ENCODE data around the gene MAGI2. TPM values are rescaled to one million over a fixed set of nuclear protein-coding genes. Genes with fewer than 3 reads are reported as not detected.

MAGI2 gene
- total and polyA plus RNA-seq, 2 donors (not counting 3 experiments of a cell fraction or from before 2014, with no cell fraction given): 0.28 to 6.0 TPM

DNA sequence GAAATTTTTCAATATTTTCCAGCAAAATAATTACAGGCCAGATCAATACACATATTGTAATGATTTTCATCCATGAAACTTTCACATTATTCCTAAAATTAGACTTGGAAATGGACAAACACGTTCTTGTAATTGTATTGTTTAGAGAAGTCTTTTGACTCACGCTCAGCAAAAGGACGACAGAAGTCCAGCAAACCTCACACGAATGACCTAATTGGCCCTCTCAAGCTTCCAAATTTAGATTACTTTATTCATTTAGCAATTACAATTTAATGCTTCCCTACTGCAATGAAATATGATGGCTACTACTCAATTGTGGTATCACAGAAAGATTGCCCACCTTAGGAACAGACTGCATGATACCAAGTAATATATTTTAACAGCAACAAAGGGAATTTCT, 702.2 kb downstream of the MAGI2 start:
- H3K9me3 ChIP-seq (replicated peaks; ENCODE audit: control insufficient read depth, insufficient read depth, low read length): no peaks in the 10 kb centered on the region
- dilution Hi-C loops (cut with MboI; ENCODE audit: extremely low pct_ligation_motif_present, low sequenced_read_pairs) (no loop called here), intact Hi-C loops (cut with micrococcal nuclease) (no loop called here)
- DNase-seq (ENCODE audit: low read depth, low spot score) (no peak), FAIRE-seq (no peak)
- H3K4me3 ChIP-seq (replicated peaks in 1 of 3; ENCODE audit: insufficient read depth in 1 of 3, low read depth in 1 of 3, low read length in 3 of 3): no peak overlapping the region
- CTCF ChIA-PET: no interaction called here
- H3K27ac ChIP-seq (ENCODE audit: insufficient read depth, low read depth, low read length): no peak overlapping the region
- BruUV-seq (replicated peaks): no TSS peak
- no peaks in the 10 kb centered on the region for H3K4me1 ChIP-seq (ENCODE audit: control insufficient read depth, extremely low read depth, insufficient read depth, low read length)
- no peaks in the 10 kb centered on the region for H4K20me1 ChIP-seq (replicated peaks; ENCODE audit: control insufficient read depth, extremely low read depth, insufficient read depth, low read length)
- no peaks in the 10 kb centered on the region for H3K9me1 ChIP-seq (replicated peaks; ENCODE audit: control insufficient read depth, extremely low read depth, insufficient read depth, low read length)
- no peak overlapping the region for H2AFZ ChIP-seq (ENCODE audit: low read depth, low read length)
- no peak overlapping the region for H3K9ac ChIP-seq (replicated peaks; ENCODE audit: extremely low read depth, insufficient read depth, low read length)
- H3K4me2 ChIP-seq (ENCODE audit: insufficient read depth, low read length): no peak overlapping the region
- TF ChIP-seq, protein P1, sequence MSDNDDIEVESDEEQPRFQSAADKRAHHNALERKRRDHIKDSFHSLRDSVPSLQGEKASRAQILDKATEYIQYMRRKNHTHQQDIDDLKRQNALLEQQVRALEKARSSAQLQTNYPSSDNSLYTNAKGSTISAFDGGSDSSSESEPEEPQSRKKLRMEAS (IDR thresholded peaks at IDR 0.05; ENCODE audit: insufficient read depth, insufficient read length): no peak
- TF ChIP-seq GATA2 (IDR thresholded peaks at IDR 0.05; ENCODE audit: insufficient read depth, insufficient read length, low read depth, low read length) (no peak), JUN (IDR thresholded peaks at IDR 0.05; ENCODE audit: borderline replicate concordance, insufficient read depth, insufficient read length, low read depth) (no peak)
- H3K79me2 ChIP-seq (ENCODE audit: control insufficient read depth, insufficient read depth, low read length): no peaks in the 10 kb centered on the region
- no peaks in the 10 kb centered on the region for H3K36me3 ChIP-seq (ENCODE audit: control insufficient read depth in 2 of 2, extremely low read depth in 1 of 2, insufficient read depth in 2 of 2, low read length in 2 of 2)
- POLR2A ChIA-PET: no interaction called here
- no peaks in the 10 kb centered on the region for H3K27me3 ChIP-seq (ENCODE audit: control insufficient read depth in 2 of 2, insufficient read depth in 2 of 2, low read length in 2 of 2)

DNA sequence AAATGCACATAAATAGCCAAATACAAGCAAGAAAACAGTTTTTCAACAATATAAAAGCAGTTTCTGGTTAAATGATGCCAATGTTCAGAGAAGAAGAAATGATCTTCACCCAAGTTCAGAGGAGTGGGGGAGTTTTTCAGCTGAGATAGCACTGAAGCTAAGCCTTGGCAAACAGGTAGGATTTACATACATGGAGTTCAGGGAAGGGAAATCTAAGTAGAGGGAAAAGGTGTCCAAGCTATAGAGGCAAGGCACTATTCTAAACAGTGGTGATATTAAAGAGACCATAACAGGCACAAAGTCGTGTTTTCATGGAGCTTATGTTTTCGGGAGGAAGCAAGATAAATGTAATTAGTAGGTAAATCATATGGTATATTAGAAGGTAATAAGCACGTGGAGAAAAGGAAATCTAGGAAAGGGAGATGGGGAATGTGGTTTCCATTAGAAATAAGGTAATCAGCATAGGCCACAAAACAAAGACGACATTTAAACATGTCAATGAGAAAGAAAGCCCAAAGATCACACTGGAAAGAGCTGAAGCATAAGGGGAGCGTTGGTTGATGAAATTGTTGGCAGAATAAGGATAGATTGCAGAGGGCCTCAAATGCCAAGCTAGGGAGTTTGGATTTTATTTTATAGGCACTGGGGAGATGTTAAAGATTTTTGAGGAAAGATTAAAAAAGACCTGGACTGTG, 704.3 kb downstream of the MAGI2 start:
- no peak for DNase-seq (ENCODE audit: low read depth, low spot score)
- Histone ChIP-seq H3K9me1 (replicated peaks; ENCODE audit: control insufficient read depth, extremely low read depth, insufficient read depth, low read length) (no peaks in the 10 kb centered on the region), H3K27me3 (ENCODE audit: control insufficient read depth in 2 of 2, insufficient read depth in 2 of 2, low read length in 2 of 2) (no peaks in the 10 kb centered on the region), H4K20me1 (replicated peaks; ENCODE audit: control insufficient read depth, extremely low read depth, insufficient read depth, low read length) (no peaks in the 10 kb centered on the region), H2AFZ (ENCODE audit: low read depth, low read length) (no peak overlapping the region), H3K4me3 (replicated peaks in 1 of 3; ENCODE audit: insufficient read depth in 1 of 3, low read depth in 1 of 3, low read length in 3 of 3) (no peak overlapping the region), H3K79me2 (ENCODE audit: control insufficient read depth, insufficient read depth, low read length) (no peaks in the 10 kb centered on the region), H3K4me2 (ENCODE audit: insufficient read depth, low read length) (no peak overlapping the region), H3K9ac (replicated peaks; ENCODE audit: extremely low read depth, insufficient read depth, low read length) (no peak overlapping the region), H3K27ac (ENCODE audit: insufficient read depth, low read depth, low read length) (no peak overlapping the region), H3K9me3 (replicated peaks; ENCODE audit: control insufficient read depth, insufficient read depth, low read length) (no peaks in the 10 kb centered on the region), H3K36me3 (ENCODE audit: control insufficient read depth in 2 of 2, extremely low read depth in 1 of 2, insufficient read depth in 2 of 2, low read length in 2 of 2) (no peaks in the 10 kb centered on the region), H3K4me1 (ENCODE audit: control insufficient read depth, extremely low read depth, insufficient read depth, low read length) (no peaks in the 10 kb centered on the region)
- FAIRE-seq: no peak
- intact Hi-C loops (cut with micrococcal nuclease) (no loop called here), dilution Hi-C loops (cut with MboI; ENCODE audit: extremely low pct_ligation_motif_present, low sequenced_read_pairs) (no loop called here)
- CTCF ChIA-PET: interaction anchor here (0.9 kb wide), 1 partner anchor 19 kb away, joined by 3 read pairs; no protein-coding TSS in a partner anchor
- no peak for TF ChIP-seq GATA2 (IDR thresholded peaks at IDR 0.05; ENCODE audit: insufficient read depth, insufficient read length, low read depth, low read length)
- TF ChIP-seq, protein P1 (IDR thresholded peaks at IDR 0.05; ENCODE audit: insufficient read depth, insufficient read length): no peak
- TF ChIP-seq FOS (IDR thresholded peaks at IDR 0.05; ENCODE audit: borderline replicate concordance, insufficient read depth, low read length): no peak
- no peak for TF ChIP-seq MYC (IDR thresholded peaks at IDR 0.05; ENCODE audit: low read depth, low read length)
- no peak for TF ChIP-seq POLR2A (IDR thresholded peaks at IDR 0.05; ENCODE audit: low read depth, low read length)
- TF ChIP-seq, protein P2, sequence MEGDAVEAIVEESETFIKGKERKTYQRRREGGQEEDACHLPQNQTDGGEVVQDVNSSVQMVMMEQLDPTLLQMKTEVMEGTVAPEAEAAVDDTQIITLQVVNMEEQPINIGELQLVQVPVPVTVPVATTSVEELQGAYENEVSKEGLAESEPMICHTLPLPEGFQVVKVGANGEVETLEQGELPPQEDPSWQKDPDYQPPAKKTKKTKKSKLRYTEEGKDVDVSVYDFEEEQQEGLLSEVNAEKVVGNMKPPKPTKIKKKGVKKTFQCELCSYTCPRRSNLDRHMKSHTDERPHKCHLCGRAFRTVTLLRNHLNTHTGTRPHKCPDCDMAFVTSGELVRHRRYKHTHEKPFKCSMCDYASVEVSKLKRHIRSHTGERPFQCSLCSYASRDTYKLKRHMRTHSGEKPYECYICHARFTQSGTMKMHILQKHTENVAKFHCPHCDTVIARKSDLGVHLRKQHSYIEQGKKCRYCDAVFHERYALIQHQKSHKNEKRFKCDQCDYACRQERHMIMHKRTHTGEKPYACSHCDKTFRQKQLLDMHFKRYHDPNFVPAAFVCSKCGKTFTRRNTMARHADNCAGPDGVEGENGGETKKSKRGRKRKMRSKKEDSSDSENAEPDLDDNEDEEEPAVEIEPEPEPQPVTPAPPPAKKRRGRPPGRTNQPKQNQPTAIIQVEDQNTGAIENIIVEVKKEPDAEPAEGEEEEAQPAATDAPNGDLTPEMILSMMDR (IDR thresholded peaks at IDR 0.05; ENCODE audit: extremely low read depth in 1 of 2, insufficient read depth in 1 of 2, low read depth in 1 of 2, low read length in 2 of 2): no peak
- TF ChIP-seq EZH2 (IDR thresholded peaks at IDR 0.05; ENCODE audit: borderline replicate concordance, low read depth, low read length, severe bottlenecking): no peak
- no peak for TF ChIP-seq POLR2AphosphoS5 (IDR thresholded peaks at IDR 0.05; ENCODE audit: insufficient read depth, low read depth, low read length)
- no peak for TF ChIP-seq JUN (IDR thresholded peaks at IDR 0.05; ENCODE audit: borderline replicate concordance, insufficient read depth, insufficient read length, low read depth)
- POLR2A ChIA-PET: no interaction called here
- BruUV-seq (replicated peaks): no TSS peak
